Calu3 (cell line): ENCODE data around the gene ARHGAP15. TPM values are rescaled to one million over a fixed set of nuclear protein-coding genes. Genes with fewer than 3 reads are reported as not detected.

Experiments
- BruUV-seq: library from RNA; stranded (reverse); fragments of 400-500 nt; replicated peaks from 2 replicates; lab custom pipeline; 2021; lab: Mats Ljungman, UMichigan
- CTCF ChIA-PET: fragments of 300-600 bp; sonication (Branson Sonifier 250); formaldehyde crosslinking; loops from one replicate; lab custom pipeline; 2022; ENCODE audit warnings: antibody characterized with exemption; lab: Charles Lee
- DNase-seq: peaks from one replicate; pipeline ENCODE4 v3.0.0; 2022
- H3K27ac Mint-ChIP-seq: one replicate; pipeline ENCODE4 v1.8.0; 2022; ENCODE audit warnings: mixed read lengths; ENCODE audit not compliant: unreplicated experiment
- H3K27me3 Mint-ChIP-seq: one replicate; pipeline ENCODE4 v1.8.0; 2022; ENCODE audit warnings: mixed read lengths; ENCODE audit not compliant: unreplicated experiment
- H3K36me3 Mint-ChIP-seq: one replicate; pipeline ENCODE4 v1.8.0; 2022; ENCODE audit warnings: mild to moderate bottlenecking, moderate library complexity, mixed read lengths; ENCODE audit not compliant: insufficient read depth, unreplicated experiment
- H3K4me1 Mint-ChIP-seq: one replicate; pipeline ENCODE4 v1.8.0; 2022; ENCODE audit warnings: mild to moderate bottlenecking, low read depth, mixed read lengths; ENCODE audit not compliant: unreplicated experiment
- H3K4me3 Mint-ChIP-seq: one replicate; pipeline ENCODE4 v1.8.0; 2022; ENCODE audit warnings: mild to moderate bottlenecking, low read depth, moderate library complexity, mixed read lengths; ENCODE audit not compliant: unreplicated experiment
- H3K9me3 Mint-ChIP-seq: one replicate; pipeline ENCODE4 v1.8.0; 2022; ENCODE audit warnings: low read depth, mixed read lengths; ENCODE audit not compliant: unreplicated experiment
- CTCF ChIP-seq: fragments of 200-600 bp; IDR thresholded peaks from one replicate; pipeline ENCODE4 v1.8.0; 2022; ENCODE audit warnings: antibody characterized with exemption; ENCODE audit not compliant: unreplicated experiment
- intact Hi-C: fragments of 100-400 bp; cut with micrococcal nuclease; formaldehyde crosslinking; loops from one replicate; pipeline ENCODE4 v1.10.0; 2022; ENCODE audit not compliant: unreplicated experiment
- total RNA-seq: library from RNA; stranded (reverse); gene quantifications from 2 replicates; pipeline ENCODE4 v1.2.3, GENCODE V29; 2022

Gene ARHGAP15
- total RNA-seq, 1 experiment from 2014 or later, result not detected

- Mint-ChIP-seq H3K36me3 (no peaks in the 10 kb centered on the region), H3K4me1 (peaks cover 9% of the 10 kb centered on the region), H3K27ac (no peak overlapping the region), H3K27me3 (no peaks in the 10 kb centered on the region), H3K9me3 (no peaks in the 10 kb centered on the region), H3K4me3 (no peak overlapping the region)
- no peak for DNase-seq
- CTCF ChIA-PET, result no interaction called here
- intact Hi-C loops, result no loop called here
- TF ChIP-seq CTCF, result no peak
- BruUV-seq, result no TSS peak
Measured at GRCh38 chr2:143762176-143762928, 633.1 kb downstream of the ARHGAP15 start.

- no peak overlapping the region for H3K4me3 Mint-ChIP-seq
- no peak overlapping the region for H3K27ac Mint-ChIP-seq
- no peak for TF ChIP-seq CTCF
- no peaks in the 10 kb centered on the region for H3K27me3 Mint-ChIP-seq
- CTCF ChIA-PET, result interaction anchor here (0.5 kb wide), 1 partner anchor 1230 kb away, joined by 3 read pairs; no protein-coding TSS in a partner anchor
- H3K36me3 Mint-ChIP-seq, result no peaks in the 10 kb centered on the region
- intact Hi-C loops, result no loop called here
- no peak for DNase-seq
- peaks cover 7% of the 10 kb centered on the region for H3K4me1 Mint-ChIP-seq
- H3K9me3 Mint-ChIP-seq, result no peaks in the 10 kb centered on the region
- no TSS peak for BruUV-seq
Measured at GRCh38 chr2:143764261-143764660, 635.0 kb downstream of the ARHGAP15 start.

- intact Hi-C loops, result no loop called here
- TF ChIP-seq CTCF, result no peak
- no peaks in the 10 kb centered on the region for H3K27me3 Mint-ChIP-seq
- no peak overlapping the region for H3K27ac Mint-ChIP-seq
- no peak for DNase-seq
- no peaks in the 10 kb centered on the region for H3K9me3 Mint-ChIP-seq
- BruUV-seq, result no TSS peak
- no peak overlapping the region for H3K4me3 Mint-ChIP-seq
- CTCF ChIA-PET, result no interaction called here
- no peaks in the 10 kb centered on the region for H3K36me3 Mint-ChIP-seq
- peaks cover 3% of the 10 kb centered on the region for H3K4me1 Mint-ChIP-seq
Measured at GRCh38 chr2:143764706-143765105, 635.5 kb downstream of the ARHGAP15 start.

GRCh38 chr2:143768991-143769390 lies 639.8 kb downstream of the ARHGAP15 start:
- BruUV-seq, result no TSS peak
- no peaks in the 10 kb centered on the region for H3K4me1 Mint-ChIP-seq
- H3K27me3 Mint-ChIP-seq, result no peaks in the 10 kb centered on the region
- H3K9me3 Mint-ChIP-seq, result no peaks in the 10 kb centered on the region
- no peaks in the 10 kb centered on the region for H3K36me3 Mint-ChIP-seq
- no peak for TF ChIP-seq CTCF
- CTCF ChIA-PET, result no interaction called here
- DNase-seq, result no peak
- no peak overlapping the region for H3K27ac Mint-ChIP-seq
- intact Hi-C loops, result no loop called here
- H3K4me3 Mint-ChIP-seq, result no peak overlapping the region
